Smooth muscle cell (in vitro differentiated cells): Measurements from ENCODE around the gene LRRC59. TPM values are rescaled to one million over a fixed set of nuclear protein-coding genes. Genes with fewer than 3 reads are reported as not detected.

Experiments used
- DNase-seq: peaks from one replicate; lab custom pipeline; 2025; ENCODE audit not compliant: unreplicated experiment; lab: John Stamatoyannopoulos, UW
- H2AFZ ChIP-seq: fragments of 200-600 bp; sonication (generic); 2 replicates; pipeline ENCODE4 v1.6.0; 2016; ENCODE audit warnings: antibody characterized with exemption, low read depth, mild to moderate bottlenecking
- H3F3A ChIP-seq: fragments of 200-600 bp; sonication (generic); 2 replicates; pipeline ENCODE4 v1.6.0; 2017; ENCODE audit warnings: antibody characterized with exemption, low read depth
- H3K27ac ChIP-seq: fragments of 200-600 bp; sonication (generic); 2 replicates; pipeline ENCODE4 v1.5.1; 2016; ENCODE audit warnings: low read depth, mild to moderate bottlenecking
- H3K27me3 ChIP-seq: fragments of 200-600 bp; sonication (generic); 2 replicates; pipeline ENCODE4 v1.6.1; 2016; ENCODE audit warnings: low read depth, mild to moderate bottlenecking
- H3K36me3 ChIP-seq: fragments of 200-600 bp; sonication (generic); 2 replicates; pipeline ENCODE4 v1.5.1; 2016; ENCODE audit warnings: low read depth
- H3K4me1 ChIP-seq: fragments of 200-600 bp; sonication (generic); 2 replicates; pipeline ENCODE4 v1.5.1; 2016; ENCODE audit warnings: low read depth
- H3K4me2 ChIP-seq: fragments of 200-600 bp; sonication (generic); 2 replicates; pipeline ENCODE4 v1.6.0; 2016; ENCODE audit warnings: mild to moderate bottlenecking
- H3K4me3 ChIP-seq: fragments of 200-600 bp; sonication (generic); 2 replicates; pipeline ENCODE4 v1.5.1; 2016; ENCODE audit warnings: mild to moderate bottlenecking
- H3K79me2 ChIP-seq: fragments of 200-600 bp; sonication (generic); 2 replicates; pipeline ENCODE4 v1.6.0; 2016; ENCODE audit warnings: low read depth, mild to moderate bottlenecking
- H3K9ac ChIP-seq: fragments of 200-600 bp; sonication (generic); 2 replicates; pipeline ENCODE4 v1.6.0; 2016; ENCODE audit warnings: low read depth
- H3K9me3 ChIP-seq: fragments of 200-600 bp; sonication (generic); replicated peaks from 2 replicates; pipeline ENCODE4 v1.5.1; 2016; ENCODE audit warnings: low read depth
- H4K20me1 ChIP-seq: fragments of 200-600 bp; sonication (generic); 2 replicates; pipeline ENCODE4 v1.6.0; 2016; ENCODE audit warnings: low read depth
- CTCF ChIP-seq: fragments of 200-600 bp; sonication (generic); IDR thresholded peaks from 2 replicates; pipeline ENCODE4 v1.5.1; 2017; ENCODE audit warnings: borderline replicate concordance, mild to moderate bottlenecking, antibody characterized with exemption; ENCODE audit not compliant: insufficient read depth, poor library complexity, severe bottlenecking
- WGBS: methylation state at CpG from one replicate; pipeline ENCODE4 v1.1.7; 2016; ENCODE audit warnings: low lambda C conversion rate; 5-methylcytosine and 5-hydroxymethylcytosine counted together
- polyA plus RNA-seq: library from polyadenylated mRNA; unstranded; fragments of >200 nt; fragmentation: Nextera tagmentation; extraction: Ambion mirVana; gene quantifications from 2 replicates; pipeline ENCODE4 v1.2.1, GENCODE V29; 2016
- small RNA-seq: library from RNA; depleted of rRNA; stranded (forward); fragments of <200 nt; gene quantifications from one replicate; pipeline ENCODE3, GENCODE V24; 2014
- total RNA-seq: library from RNA; depleted of rRNA; stranded (reverse); fragments of >200 nt; gene quantifications from 2 replicates; pipeline ENCODE4 v1.2.3, GENCODE V29; 2014

LRRC59 gene
- total and polyA plus RNA-seq, 2 experiments from 2014 or later: 160 to 161 TPM

DNA sequence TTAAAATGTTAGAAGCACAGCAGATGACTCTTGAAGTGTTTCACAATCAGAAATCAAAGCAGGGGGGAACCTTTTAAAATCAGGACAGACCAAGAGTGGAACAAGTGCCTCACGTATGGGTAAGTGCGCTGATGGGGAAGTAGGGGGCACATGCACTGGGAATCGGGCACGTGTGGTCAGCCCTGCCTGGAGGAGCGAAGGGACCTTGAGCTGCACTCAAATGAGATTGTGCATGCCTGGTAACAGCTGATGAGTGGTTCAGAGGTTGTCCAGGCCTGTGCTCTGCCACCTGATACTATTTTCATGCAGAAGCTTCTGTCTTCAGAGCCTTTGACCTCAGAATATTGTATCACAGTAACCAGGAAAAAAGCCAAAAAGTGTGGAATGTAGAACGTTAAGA, 65.1 kb downstream of the LRRC59 start:
- H3K4me3 ChIP-seq: no peak overlapping the region
- H3K4me2 ChIP-seq: no peak overlapping the region
- no peak overlapping the region for H3K27ac ChIP-seq
- H3K27me3 ChIP-seq: no peaks in the 10 kb centered on the region
- H3K79me2 ChIP-seq: no peaks in the 10 kb centered on the region
- H3F3A ChIP-seq: no peaks in the 10 kb centered on the region
- no peak overlapping the region for H2AFZ ChIP-seq
- no peak for DNase-seq
- TF ChIP-seq CTCF: no peak
- no peaks in the 10 kb centered on the region for H3K4me1 ChIP-seq
- WGBS: 85% methylated on average over 6 of the region's 6 CpGs
- H4K20me1 ChIP-seq: no peaks in the 10 kb centered on the region
- H3K9ac ChIP-seq: no peak overlapping the region
- no peaks in the 10 kb centered on the region for H3K36me3 ChIP-seq
- no peaks in the 10 kb centered on the region for H3K9me3 ChIP-seq

Small RNA genes within 50 kb of the gene (small RNA-seq; reads per million reads assigned to genes)
- not detected for gene RF00019

Other genes starting within 250 kb of the LRRC59 start
- 20.8 and 21.8 TPM in 2 replicates for gene PPP1R9B, start 246.8 kb downstream of the LRRC59 start, total RNA-seq
- 6.7 and 10.2 TPM in 2 replicates for gene PPP1R9B, start 246.8 kb downstream of the LRRC59 start, polyA plus RNA-seq
- gene SGCA, start 231.5 kb downstream of the LRRC59 start, total RNA-seq: 0.99 TPM in 1 of 2 replicates, not detected in the other
- 1.4 and 2.1 TPM in 2 replicates for gene SGCA, start 231.5 kb downstream of the LRRC59 start, polyA plus RNA-seq
- 3,848 and 4,141 TPM in 2 replicates for gene COL1A1, start 195.9 kb downstream of the LRRC59 start, total RNA-seq
- 18,306 and 25,649 TPM in 2 replicates for gene COL1A1, start 195.9 kb downstream of the LRRC59 start, polyA plus RNA-seq
- 1.9 and 7.4 TPM in 2 replicates for gene TMEM92, start 123.1 kb downstream of the LRRC59 start, total RNA-seq
- 4.8 and 14.4 TPM in 2 replicates for gene TMEM92, start 123.1 kb downstream of the LRRC59 start, polyA plus RNA-seq
- 33.2 and 34.3 TPM in 2 replicates for gene XYLT2, start 51.4 kb downstream of the LRRC59 start, total RNA-seq
- 32.3 and 41.4 TPM in 2 replicates for gene XYLT2, start 51.4 kb downstream of the LRRC59 start, polyA plus RNA-seq
- 62.8 and 69.8 TPM in 2 replicates for gene MRPL27, start 24.3 kb downstream of the LRRC59 start, total RNA-seq
- 130 and 138 TPM in 2 replicates for gene MRPL27, start 24.3 kb downstream of the LRRC59 start, polyA plus RNA-seq
- 4.6 and 8.2 TPM in 2 replicates for gene EME1, start 24.3 kb downstream of the LRRC59 start, total RNA-seq
- 9.6 and 12.9 TPM in 2 replicates for gene EME1, start 24.3 kb downstream of the LRRC59 start, polyA plus RNA-seq
- gene ACSF2, start 28.7 kb upstream of the LRRC59 start, total RNA-seq: 16.8 and 18.6 TPM in 2 replicates
- 13.7 and 21.3 TPM in 2 replicates for gene ACSF2, start 28.7 kb upstream of the LRRC59 start, polyA plus RNA-seq
- not detected in 2 replicates for gene CHAD, start 71.4 kb upstream of the LRRC59 start, total RNA-seq
- gene CHAD, start 71.4 kb upstream of the LRRC59 start, polyA plus RNA-seq: 0.43 and 1.1 TPM in 2 replicates
- 11.4 and 20.1 TPM in 2 replicates for gene RSAD1, start 81.3 kb upstream of the LRRC59 start, total RNA-seq
- 21.1 and 25.3 TPM in 2 replicates for gene RSAD1, start 81.3 kb upstream of the LRRC59 start, polyA plus RNA-seq
- 0.18 and 0.90 TPM in 2 replicates for gene MYCBPAP, start 110.9 kb upstream of the LRRC59 start, total RNA-seq
- gene MYCBPAP, start 110.9 kb upstream of the LRRC59 start, polyA plus RNA-seq: 0.97 and 1.4 TPM in 2 replicates
- gene EPN3, start 135.2 kb upstream of the LRRC59 start, total RNA-seq: 3.9 and 6.3 TPM in 2 replicates
- 5.1 and 7.6 TPM in 2 replicates for gene EPN3, start 135.2 kb upstream of the LRRC59 start, polyA plus RNA-seq
- 62.7 and 107 TPM in 2 replicates for gene SPATA20, start 149.7 kb upstream of the LRRC59 start, total RNA-seq
- 61.0 and 64.2 TPM in 2 replicates for gene SPATA20, start 149.7 kb upstream of the LRRC59 start, polyA plus RNA-seq
- 1.6 and 2.0 TPM in 2 replicates for gene CACNA1G, start 163.2 kb upstream of the LRRC59 start, total RNA-seq
- gene CACNA1G, start 163.2 kb upstream of the LRRC59 start, polyA plus RNA-seq: 1.5 and 1.7 TPM in 2 replicates
- 1.3 and 4.3 TPM in 2 replicates for gene ABCC3, start 237.4 kb upstream of the LRRC59 start, total RNA-seq
- 1.3 and 6.3 TPM in 2 replicates for gene ABCC3, start 237.4 kb upstream of the LRRC59 start, polyA plus RNA-seq